ENCODE results near the gene KIF13A.

KIF13A gene

GRCh38 chr6:17938901-17939300, 48.5 kb downstream of the KIF13A start:
- TF ChIP-seq CTCF (IDR thresholded peaks at IDR 0.05; ENCODE audit: low read depth, low read length, missing control alignments): no peak
- no peak overlapping the region for H3K4me3 ChIP-seq (ENCODE audit: low read depth, low read length)
- in situ Hi-C loops (cut with HindIII; ENCODE audit: low sequenced_read_pairs): no loop called here
- DNase-seq (ENCODE audit: low read depth): no peak

GRCh38 chr6:17935188-17936149, 52.0 kb downstream of the KIF13A start:
- in situ Hi-C loops (cut with HindIII; ENCODE audit: low sequenced_read_pairs): no loop called here
- no peak for TF ChIP-seq CTCF (IDR thresholded peaks at IDR 0.05; ENCODE audit: low read depth, low read length, missing control alignments)
- DNase-seq (ENCODE audit: low read depth): no peak

GRCh38 chr6:17933716-17934115, 53.7 kb downstream of the KIF13A start:
- no peak for DNase-seq (ENCODE audit: low read depth)
- no peak overlapping the region for H3K4me3 ChIP-seq (ENCODE audit: low read depth, low read length)
- in situ Hi-C loops (cut with HindIII; ENCODE audit: low sequenced_read_pairs): no loop called here
- no peak for TF ChIP-seq CTCF (IDR thresholded peaks at IDR 0.05; ENCODE audit: low read depth, low read length, missing control alignments)

More at GRCh38 chr6:17935188-17936149, 52.0 kb downstream of the KIF13A start:
- H3K4me3 ChIP-seq (ENCODE audit: low read depth, low read length): no peak overlapping the region

- peak; percentile 22 for DNase-seq (ENCODE audit: low read depth)
- in situ Hi-C loops (cut with HindIII; ENCODE audit: low sequenced_read_pairs): no loop called here
- TF ChIP-seq CTCF (IDR thresholded peaks at IDR 0.05; ENCODE audit: low read depth, low read length, missing control alignments): no peak
- no peak overlapping the region for H3K4me3 ChIP-seq (ENCODE audit: low read depth, low read length)
Measured at GRCh38 chr6:17932330-17932852, 55.0 kb downstream of the KIF13A start.

- H3K4me3 ChIP-seq (ENCODE audit: low read depth, low read length): no peak overlapping the region
- in situ Hi-C loops (cut with HindIII; ENCODE audit: low sequenced_read_pairs): no loop called here
- DNase-seq (ENCODE audit: low read depth): no peak
- no peak for TF ChIP-seq CTCF (IDR thresholded peaks at IDR 0.05; ENCODE audit: low read depth, low read length, missing control alignments)
Measured at GRCh38 chr6:17931227-17931626, 56.2 kb downstream of the KIF13A start.

GRCh38 chr6:17930321-17930993, 57.0 kb downstream of the KIF13A start:
- no peak for TF ChIP-seq CTCF (IDR thresholded peaks at IDR 0.05; ENCODE audit: low read depth, low read length, missing control alignments)
- no peak for DNase-seq (ENCODE audit: low read depth)
- in situ Hi-C loops (cut with HindIII; ENCODE audit: low sequenced_read_pairs): no loop called here
- H3K4me3 ChIP-seq (ENCODE audit: low read depth, low read length): no peak overlapping the region

Measured in astrocyte of the cerebellum (primary cell).